DMS 273 (cell line): ENCODE measurements around the gene FBXO34.
"Not testable (repeated sequence)": the region's sequence is repeated elsewhere in the genome, so short reads cannot be mapped to it uniquely, and the experiment has no call there.

Experiments used
- DNase-seq: peaks from one replicate; lab custom pipeline; 2025; ENCODE audit not compliant: unreplicated experiment; lab: John Stamatoyannopoulos, UW

Gene FBXO34

GRCh38 chr14:55344582-55345163 is 73.5 kb downstream of the FBXO34 start:
- DNase-seq = not testable (repeated sequence)

DNA sequence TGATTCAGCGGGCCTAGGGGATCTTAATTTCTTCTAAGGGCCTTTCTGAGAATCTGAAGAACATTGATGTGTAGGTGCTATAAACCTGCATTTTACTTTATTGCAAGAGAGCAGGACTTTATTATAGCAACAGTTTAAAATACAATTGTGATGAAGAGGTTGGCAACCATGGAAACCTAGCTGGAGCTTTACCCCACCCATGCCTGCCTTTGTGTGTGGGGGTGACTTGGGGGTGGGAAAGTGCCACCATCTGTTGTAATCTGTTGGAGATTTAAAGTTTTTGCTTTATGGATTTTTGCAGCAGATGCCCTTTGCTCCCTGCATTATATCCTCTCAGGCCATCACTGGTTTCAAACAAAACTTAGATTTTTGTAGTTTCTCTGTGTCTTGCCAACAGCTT is 75.8 kb downstream of the FBXO34 start:
- DNase-seq = peak; percentile 20

GRCh38 chr14:55347748-55348147 is 76.5 kb downstream of the FBXO34 start:
- no peak for DNase-seq

DNA sequence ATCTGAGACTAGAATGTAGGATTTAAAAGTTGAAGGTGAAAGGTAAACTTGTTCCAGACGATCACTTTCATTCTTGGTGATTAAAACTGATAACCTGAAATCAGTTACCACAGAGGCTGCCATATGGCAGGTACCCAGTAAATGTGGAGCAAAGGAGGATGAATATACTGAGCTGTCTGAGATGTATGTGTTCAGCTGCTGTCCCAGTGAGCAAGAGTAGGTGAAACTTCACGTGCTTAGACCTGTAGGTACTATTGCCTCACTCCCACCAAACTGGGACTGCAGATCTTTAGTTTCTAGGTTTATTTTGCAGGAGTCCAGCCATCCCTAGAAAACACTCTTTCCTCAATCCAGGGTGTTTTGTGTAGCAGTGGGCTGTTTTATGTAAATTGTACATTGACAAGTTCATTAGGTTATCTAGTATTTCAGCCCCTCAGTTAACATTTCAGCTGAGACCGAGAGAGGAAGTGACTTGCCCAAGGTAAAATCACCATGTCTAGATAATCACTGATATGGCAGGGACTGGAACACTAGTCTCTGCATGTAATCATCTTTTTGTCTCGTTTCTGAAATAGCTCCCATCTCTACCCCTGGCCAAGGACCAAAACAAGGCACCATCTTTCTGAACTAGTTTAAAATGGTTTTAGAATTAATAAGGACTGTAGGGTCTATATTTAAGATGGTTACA is 77.7 kb downstream of the FBXO34 start:
- peak; percentile 38 for DNase-seq

DNA sequence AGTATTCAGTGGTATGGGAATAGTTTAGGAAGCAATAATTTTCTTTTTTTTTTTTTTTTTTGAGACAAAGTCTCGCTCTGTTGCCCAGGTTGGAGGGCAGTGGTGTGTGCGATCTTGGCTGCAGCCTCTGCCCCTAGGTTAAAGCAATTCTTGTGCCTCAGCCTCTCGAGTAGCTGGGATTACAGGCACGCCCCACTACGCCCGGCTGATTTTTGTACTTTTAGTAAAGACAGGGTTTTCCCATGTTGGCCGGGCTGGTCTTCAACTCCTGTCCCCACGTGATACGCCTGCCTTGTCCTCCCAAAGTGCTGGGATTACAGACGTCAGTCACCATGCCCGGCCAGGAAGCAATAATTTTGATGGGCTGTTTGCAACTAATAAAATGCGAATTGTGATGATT is 78.3 kb downstream of the FBXO34 start:
- no peak for DNase-seq

- DNase-seq = no peak
Measured at GRCh38 chr14:55350461-55350860, 79.2 kb downstream of the FBXO34 start.

GRCh38 chr14:55351111-55351510 is 79.9 kb downstream of the FBXO34 start:
- no peak for DNase-seq

GRCh38 chr14:55352201-55352600 is 81.0 kb downstream of the FBXO34 start:
- DNase-seq = no peak

GRCh38 chr14:55353686-55354467 is 82.7 kb downstream of the FBXO34 start:
- DNase-seq = no peak

GRCh38 chr14:55354500-55354899 is 83.3 kb downstream of the FBXO34 start:
- DNase-seq = peak; percentile 80

DNA sequence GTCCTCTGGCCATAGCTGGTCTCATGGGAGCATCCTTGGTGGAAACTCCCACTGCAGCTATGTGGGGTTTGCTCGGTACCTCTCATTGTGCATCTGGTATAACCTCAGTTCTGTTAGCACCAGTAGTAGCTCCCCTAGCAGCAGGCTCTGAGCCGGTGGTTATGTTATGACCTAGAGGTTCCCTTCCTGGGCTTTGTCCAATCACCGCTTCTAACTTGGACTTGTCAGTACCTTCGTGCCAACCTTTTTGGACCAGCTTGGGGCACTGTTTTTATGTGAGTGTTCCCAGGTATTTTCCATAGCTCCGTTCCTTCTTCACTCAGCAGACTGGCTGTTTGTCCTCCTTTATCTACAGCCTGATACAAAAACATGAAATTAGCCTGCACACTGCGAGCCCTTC is 84.7 kb downstream of the FBXO34 start:
- DNase-seq = no peak

- no peak for DNase-seq
Measured at GRCh38 chr14:55356913-55357312, 85.7 kb downstream of the FBXO34 start.

DNA sequence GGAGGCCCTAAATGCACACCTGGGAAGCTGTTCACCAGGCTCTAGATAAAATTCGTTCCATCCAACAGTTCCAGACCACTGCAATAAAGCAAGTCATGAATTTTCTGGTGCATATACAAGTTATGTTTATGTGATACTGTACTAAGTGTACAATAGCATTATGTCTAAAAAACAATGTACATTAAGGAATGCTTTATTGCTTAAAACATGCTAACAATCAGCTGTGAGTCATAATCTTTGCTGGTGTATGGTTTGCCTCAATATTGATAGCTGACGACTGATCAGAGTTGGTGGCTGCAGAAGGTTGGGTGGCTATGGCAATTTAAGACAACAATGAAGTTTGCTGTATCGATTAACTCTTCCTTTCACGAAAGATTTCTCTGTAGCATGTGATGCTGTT is 88.1 kb downstream of the FBXO34 start:
- DNase-seq = no peak

DNA sequence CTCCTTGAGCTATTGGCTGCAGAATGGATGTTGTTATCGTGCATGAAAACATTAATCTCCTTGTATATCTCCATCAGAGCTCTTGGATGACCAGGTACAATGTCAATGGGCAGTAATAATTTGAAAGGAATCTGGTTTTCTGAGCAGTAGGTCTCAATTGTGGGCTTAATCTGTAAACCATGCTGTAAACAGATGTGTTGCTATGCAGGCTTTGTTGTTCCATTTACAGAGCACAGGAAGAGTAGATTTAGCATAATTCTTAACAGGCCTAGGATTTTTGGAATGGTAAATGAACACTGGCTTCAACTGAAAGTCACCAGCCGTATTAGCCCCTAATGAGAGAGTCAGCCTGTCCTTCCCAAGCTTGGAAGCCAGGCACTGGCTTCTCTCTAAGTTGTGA is 90.0 kb downstream of the FBXO34 start:
- no peak for DNase-seq

DNA sequence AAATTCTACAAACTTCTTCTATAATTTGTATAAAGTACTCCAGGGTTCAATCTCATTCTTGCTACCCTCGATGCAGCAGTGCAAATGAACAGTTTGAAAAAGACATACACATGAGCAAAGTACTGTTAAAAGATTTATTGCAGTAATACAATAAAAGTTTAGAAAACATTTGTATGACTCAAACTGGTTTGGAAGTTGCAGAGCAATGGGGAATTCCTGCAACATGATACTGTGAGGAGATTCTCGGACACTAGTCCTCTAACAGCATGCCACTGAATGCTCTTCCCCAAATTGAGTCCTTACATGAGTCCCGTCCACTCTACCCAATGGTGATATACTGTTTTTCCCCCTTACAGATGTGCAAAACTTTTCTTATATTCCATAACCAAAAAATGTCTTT is 95.0 kb downstream of the FBXO34 start:
- DNase-seq = no peak

DNA sequence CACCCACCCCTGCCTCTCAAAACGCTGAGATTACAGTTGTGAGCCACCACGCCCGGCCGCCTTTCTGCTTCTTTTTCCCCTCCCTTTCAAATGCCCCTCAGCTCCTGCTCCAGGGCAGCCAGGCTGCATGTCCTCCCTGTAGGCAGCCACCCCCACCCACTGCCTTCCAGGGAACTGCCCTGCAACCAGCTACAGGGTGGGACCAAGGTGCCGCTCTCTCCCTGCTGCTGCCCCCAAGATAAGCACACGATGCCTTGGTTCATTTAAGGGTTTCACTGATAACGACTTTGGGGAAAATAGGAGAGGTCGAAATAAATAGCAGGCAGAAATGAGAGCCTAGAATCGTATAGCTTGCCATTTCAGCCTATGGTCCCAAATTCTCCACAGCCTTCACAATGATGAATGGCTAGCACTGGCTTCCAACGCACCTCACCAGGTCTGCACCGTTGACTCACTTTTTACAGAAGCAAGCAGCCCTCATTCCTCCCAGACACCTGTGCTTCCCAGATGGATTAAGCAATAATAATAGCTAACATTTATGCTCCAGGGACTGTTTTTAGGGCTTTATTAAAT is 99.7 kb downstream of the FBXO34 start:
- DNase-seq = no peak

DNA sequence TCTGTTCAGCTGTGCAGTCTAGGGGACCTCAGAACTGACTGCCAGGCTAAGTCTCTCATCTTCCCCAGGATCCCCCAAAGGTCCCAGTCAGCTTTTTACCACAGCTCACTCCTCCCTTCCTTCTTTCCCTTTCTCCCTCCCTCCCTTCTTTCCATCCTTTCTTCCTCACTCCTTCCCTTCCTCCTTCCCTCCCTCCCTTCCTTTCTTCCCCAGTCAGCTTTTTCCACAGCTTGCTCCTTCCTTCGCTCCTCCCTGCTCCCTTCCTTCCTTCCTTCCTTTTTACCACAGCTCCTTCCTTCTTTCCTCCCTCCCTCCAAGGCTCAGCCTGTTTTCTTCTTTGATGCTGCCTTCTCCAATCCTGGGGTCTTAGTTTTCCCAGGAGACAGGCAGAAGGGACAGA is 101.2 kb downstream of the FBXO34 start:
- no peak for DNase-seq

DNA sequence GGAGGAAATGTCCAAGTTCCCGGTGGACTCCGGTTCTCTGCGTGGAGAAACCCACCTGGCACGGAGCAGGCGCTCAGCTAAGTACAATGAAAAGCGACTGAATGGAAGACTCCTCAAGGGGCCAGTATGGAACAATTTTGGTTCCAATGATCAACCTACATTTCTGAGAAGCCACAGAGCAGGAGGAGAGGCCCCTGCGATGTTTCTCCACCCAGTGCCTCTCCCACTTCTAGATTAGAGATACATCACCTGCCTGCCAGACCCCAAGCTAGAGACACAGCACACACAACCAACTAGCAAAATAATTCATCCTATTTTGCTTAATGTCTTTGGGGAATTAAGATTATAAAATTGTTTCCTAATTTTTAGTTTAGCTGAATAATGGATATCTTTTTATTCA is 101.6 kb downstream of the FBXO34 start:
- no peak for DNase-seq

GRCh38 chr14:55373784-55374705 is 102.8 kb downstream of the FBXO34 start:
- DNase-seq = no peak

- DNase-seq = no peak
Measured at GRCh38 chr14:55374771-55375170, 103.5 kb downstream of the FBXO34 start.

DNA sequence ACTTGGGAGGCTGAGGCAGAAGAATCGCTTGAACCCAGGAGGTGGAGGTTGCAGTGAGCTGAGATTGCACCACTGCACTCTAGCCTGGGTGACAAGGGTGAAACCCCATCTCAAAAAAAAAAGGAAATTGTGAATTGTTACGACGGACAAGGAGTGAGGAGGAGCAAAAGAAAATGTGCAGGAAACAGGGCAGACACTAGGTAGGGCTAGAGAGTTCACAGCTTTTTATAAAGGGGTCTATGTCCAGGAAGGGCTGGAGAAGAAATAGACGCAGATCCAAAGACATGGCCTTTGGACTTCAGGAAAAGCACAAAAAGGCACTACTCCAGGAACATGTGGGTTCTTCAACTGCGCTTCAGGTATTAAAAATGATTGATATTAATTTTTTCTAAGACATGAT is 106.0 kb downstream of the FBXO34 start:
- no peak for DNase-seq
